ENCODE data around the gene FGF4. TPM values are rescaled to one million over a fixed set of nuclear protein-coding genes. Genes with fewer than 3 reads are reported as not detected.

FGF4 gene
- total and polyA plus RNA-seq, 10 of the 15 experiments (the other 5 are each of a cell fraction or from before 2014, with no cell fraction given), result not detected

GRCh38 chr11:69791276-69792180 is 16.4 kb upstream of the FGF4 start:
- SMC1A ChIA-PET (ENCODE audit: uncharacterized antibody, unreplicated experiment), result interaction anchor here (0.5 kb wide), 1 partner anchor 14 kb away, joined by 3 read pairs; no protein-coding TSS in a partner anchor
- Histone ChIP-seq H4K20me1 (ENCODE audit: control insufficient read depth, insufficient read depth) (no peaks in the 10 kb centered on the region), H3K36me3 (ENCODE audit: control insufficient read depth in 2 of 2, insufficient read depth in 2 of 2, low read length in 1 of 2) (no peaks in the 10 kb centered on the region), H3K27ac (ENCODE audit: control insufficient read depth, insufficient read depth) (no peak overlapping the region), H3K4me2 (ENCODE audit: control insufficient read depth, insufficient read depth) (no peak overlapping the region), H3K27me3 (replicated peaks in 1 of 2; ENCODE audit: control insufficient read depth in 2 of 2, insufficient read depth in 2 of 2, low read length in 1 of 2) (peaks cover 1 to 5% of the 10 kb centered on the region in 2 experiments; a peak in 3 of 4 replicates), H3K79me2 (ENCODE audit: control insufficient read depth, insufficient read depth, low read length) (no peaks in the 10 kb centered on the region), H3K4me3 (no peak overlapping the region), H2AFZ (ENCODE audit: control insufficient read depth, low read depth, low read length) (no peak overlapping the region), H3K9ac (ENCODE audit: control insufficient read depth, insufficient read depth, low read length) (no peak overlapping the region), H3K9me3 (replicated peaks; ENCODE audit: control insufficient read depth, insufficient read depth, low read length) (no peaks in the 10 kb centered on the region), H3K4me1 (ENCODE audit: control insufficient read depth, insufficient read depth, low read length) (no peaks in the 10 kb centered on the region)
- POLR2A ChIA-PET, result no interaction called here
- TF ChIP-seq BCL11A (IDR thresholded peaks at IDR 0.05; ENCODE audit: low read depth, low read length) (no peak), SUPT20H (IDR thresholded peaks at IDR 0.05; ENCODE audit: borderline replicate concordance, control insufficient read depth, low read depth, low read length) (no peak), STAT3 (IDR thresholded peaks at IDR 0.05; ENCODE audit: low read depth, low read length) (no peak), NFXL1 (IDR thresholded peaks at IDR 0.05; ENCODE audit: borderline replicate concordance) (no peak), RFX5 (IDR thresholded peaks at IDR 0.05; ENCODE audit: low read depth, low read length) (no peak), POLR2A (IDR thresholded peaks at IDR 0.05; ENCODE audit: low read depth, low read length) (no peak), SP1 (IDR thresholded peaks at IDR 0.05; ENCODE audit: low read depth, low read length) (no peak), ZNF217 (IDR thresholded peaks at IDR 0.05) (no peak), MLLT1 (IDR thresholded peaks at IDR 0.05) (no peak), YY1 (IDR thresholded peaks at IDR 0.05; ENCODE audit: low read depth, low read length) (no peak), USF2 (IDR thresholded peaks at IDR 0.05; ENCODE audit: borderline replicate concordance, low read depth, low read length) (no peak), EP300 (IDR thresholded peaks at IDR 0.05; ENCODE audit: borderline replicate concordance in 1 of 2, control insufficient read depth in 1 of 2, low read depth in 2 of 2, low read length in 2 of 2) (no peak), SRF (IDR thresholded peaks at IDR 0.05; ENCODE audit: low read depth in 2 of 2, low read length in 2 of 2) (no peak), TCF12 (IDR thresholded peaks at IDR 0.05; ENCODE audit: low read depth, low read length) (no peak), NFYB (IDR thresholded peaks at IDR 0.05; ENCODE audit: insufficient read depth, low read depth, low read length) (no peak), PKNOX1 (IDR thresholded peaks at IDR 0.05) (no peak), E4F1 (IDR thresholded peaks at IDR 0.05; ENCODE audit: borderline replicate concordance, partially characterized antibody) (no peak), CREB1 (IDR thresholded peaks at IDR 0.05; ENCODE audit: low read depth) (no peak)
- no TSS peak for BruUV-seq (replicated peaks)
- no peak for FAIRE-seq
- ATAC-seq, result no peak
- WGBS (ENCODE audit: insufficient coverage, insufficient replicate concordance, low lambda C conversion rate, missing lambda C conversion rate), result 39% methylated on average over 25 of the region's 25 CpGs
- no peak for DNase-seq (ENCODE audit: low read depth, low spot score)
- in situ Hi-C loops (cut with MboI), result no loop called here
- intact Hi-C loops (cut with micrococcal nuclease; ENCODE audit: unreplicated experiment), result no loop called here
- CTCF ChIA-PET, result interaction anchor here (1.0 kb wide), 1 partner anchor 58 kb away, joined by 3 read pairs; no protein-coding TSS in a partner anchor
- RAD21 ChIA-PET (ENCODE audit: unreplicated experiment), result no interaction called here

Data from GM12878 (cell line).